ENCODE measurements around the gene CDK2AP2. TPM values are rescaled to one million over a fixed set of nuclear protein-coding genes. Genes with fewer than 3 reads are reported as not detected.
"Not testable (repeated sequence)": the region's sequence is repeated elsewhere in the genome, so short reads cannot be mapped to it uniquely, and the experiment has no call there.

The CDK2AP2 gene
- total RNA-seq, 2 experiments from 2014 or later: 95.2 to 104 TPM

GRCh38 chr11:67520856-67521824, 13.2 kb upstream of the CDK2AP2 start:
- no peaks in the 10 kb centered on the region for H3K36me3 Mint-ChIP-seq
- H3K27ac Mint-ChIP-seq: no peak overlapping the region
- H3K9me3 Mint-ChIP-seq (ENCODE audit: low read depth): no peaks in the 10 kb centered on the region
- no peaks in the 10 kb centered on the region for H3K4me1 Mint-ChIP-seq
- no peak overlapping the region for H3K4me3 Mint-ChIP-seq
- no peak for DNase-seq
- no peaks in the 10 kb centered on the region for H3K27me3 Mint-ChIP-seq
- no peak for ATAC-seq
- CTCF ChIA-PET: interaction anchor here (1.0 kb wide), 1 partner anchor 139 kb away, joined by 3 read pairs; no protein-coding TSS in a partner anchor

- H3K9me3 Mint-ChIP-seq (ENCODE audit: low read depth): no peaks in the 10 kb centered on the region
- H3K27me3 Mint-ChIP-seq: peaks cover under 1% of the 10 kb centered on the region
- CTCF ChIA-PET: no interaction called here
- DNase-seq (no peak), ATAC-seq (no peak)
- no peaks in the 10 kb centered on the region for H3K4me1 Mint-ChIP-seq
- no peak overlapping the region for H3K27ac Mint-ChIP-seq
- H3K4me3 Mint-ChIP-seq: no peak overlapping the region
- H3K36me3 Mint-ChIP-seq: no peaks in the 10 kb centered on the region
Observed at GRCh38 chr11:67519726-67520125, 11.8 kb upstream of the CDK2AP2 start.

- Mint-ChIP-seq H3K27me3 (peaks cover 9% of the 10 kb centered on the region), H3K4me3 (no peak overlapping the region), H3K36me3 (no peaks in the 10 kb centered on the region), H3K9me3 (ENCODE audit: low read depth) (no peaks in the 10 kb centered on the region), H3K4me1 (no peaks in the 10 kb centered on the region), H3K27ac (no peak overlapping the region)
- no peak for ATAC-seq
- CTCF ChIA-PET: no interaction called here
- DNase-seq: no peak
Observed at GRCh38 chr11:67517784-67518552, 10.0 kb upstream of the CDK2AP2 start.

GRCh38 chr11:67516806-67517205, 8.8 kb upstream of the CDK2AP2 start:
- Mint-ChIP-seq H3K4me3 (no peak overlapping the region), H3K27ac (no peak overlapping the region), H3K9me3 (ENCODE audit: low read depth) (no peaks in the 10 kb centered on the region), H3K4me1 (no peaks in the 10 kb centered on the region), H3K27me3 (peaks cover 15% of the 10 kb centered on the region), H3K36me3 (no peaks in the 10 kb centered on the region)
- ATAC-seq (no peak), DNase-seq (no peak)
- CTCF ChIA-PET: no interaction called here

GRCh38 chr11:67514116-67514515, 6.2 kb upstream of the CDK2AP2 start:
- Mint-ChIP-seq H3K36me3 (no peaks in the 10 kb centered on the region), H3K27me3 (peaks cover 23% of the 10 kb centered on the region), H3K4me3 (no peak overlapping the region), H3K27ac (no peak overlapping the region), H3K9me3 (ENCODE audit: low read depth) (no peaks in the 10 kb centered on the region), H3K4me1 (peaks cover 7% of the 10 kb centered on the region)
- ATAC-seq (no peak), DNase-seq (no peak)
- CTCF ChIA-PET: no interaction called here

GRCh38 chr11:67511558-67511957, 3.6 kb upstream of the CDK2AP2 start:
- CTCF ChIA-PET: interaction anchor here (1.3 to 1.7 kb wide), 2 partner anchors 137 to 155 kb away, joined by 4 read pairs; no protein-coding TSS in a partner anchor
- H3K27ac Mint-ChIP-seq: not testable (repeated sequence)

GRCh38 chr11:67510023-67510345, 2.0 kb upstream of the CDK2AP2 start:
- Mint-ChIP-seq H3K36me3 (peaks cover 9% of the 10 kb centered on the region), H3K9me3 (ENCODE audit: low read depth) (no peaks in the 10 kb centered on the region), H3K27ac (no peak overlapping the region), H3K4me1 (peaks cover 36% of the 10 kb centered on the region), H3K27me3 (peaks cover 23% of the 10 kb centered on the region), H3K4me3 (no peak overlapping the region)
- CTCF ChIA-PET: no interaction called here
- ATAC-seq (no peak), DNase-seq (no peak)

More at GRCh38 chr11:67511558-67511957, 3.6 kb upstream of the CDK2AP2 start:
- not testable (repeated sequence) for H3K9me3 Mint-ChIP-seq (ENCODE audit: low read depth); ATAC-seq; H3K4me3 Mint-ChIP-seq; DNase-seq; H3K36me3 Mint-ChIP-seq
- H3K27me3 Mint-ChIP-seq: peaks cover 23% of the 10 kb centered on the region
- peaks cover 24% of the 10 kb centered on the region for H3K4me1 Mint-ChIP-seq

GRCh38 chr11:67508486-67509121, 642 bp upstream of the CDK2AP2 start:
- ATAC-seq: peak; percentile 34
- Mint-ChIP-seq H3K27me3 (peaks cover 15% of the 10 kb centered on the region), H3K4me3 (peak overlapping the region; percentile 92), H3K27ac (peak overlapping the region; percentile 94), H3K9me3 (ENCODE audit: low read depth) (no peaks in the 10 kb centered on the region), H3K4me1 (peaks cover 39% of the 10 kb centered on the region), H3K36me3 (peaks cover 9% of the 10 kb centered on the region)
- peak; percentile 99 for DNase-seq
- CTCF ChIA-PET: interaction anchor here (0.7 to 1.5 kb wide), 7 partner anchors 21 to 163 kb away, joined by 3 to 5 read pairs (median 3); partner anchors contain the start of gene TMEM134

GRCh38 chr11:67507242-67507863, 609 bp downstream of the CDK2AP2 start:
- Mint-ChIP-seq H3K27ac (peak overlapping the region; percentile 94), H3K9me3 (ENCODE audit: low read depth) (no peaks in the 10 kb centered on the region), H3K27me3 (peaks cover 10% of the 10 kb centered on the region), H3K36me3 (peaks cover 13% of the 10 kb centered on the region), H3K4me1 (peaks cover 46% of the 10 kb centered on the region), H3K4me3 (peak overlapping the region; percentile 92)
- CTCF ChIA-PET: interaction anchor here (0.7 to 1.5 kb wide), 6 partner anchors 19 to 156 kb away, joined by 3 to 5 read pairs (median 3); partner anchors contain the start of gene TMEM134
- ATAC-seq (no peak), DNase-seq (no peak)

- no peaks in the 10 kb centered on the region for H3K9me3 Mint-ChIP-seq (ENCODE audit: low read depth)
- no peak for DNase-seq
- H3K4me1 Mint-ChIP-seq: peaks cover 46% of the 10 kb centered on the region
- H3K27ac Mint-ChIP-seq: peak overlapping the region; percentile 94
- no peak for ATAC-seq
- H3K36me3 Mint-ChIP-seq: peaks cover 15% of the 10 kb centered on the region
- H3K27me3 Mint-ChIP-seq: peaks cover 8% of the 10 kb centered on the region
- CTCF ChIA-PET: interaction anchor here (1.3 to 3.3 kb wide), 6 partner anchors 18 to 155 kb away, joined by 3 to 23 read pairs (median 8); partner anchors contain the start of genes PPP1CA, PTPRCAP, RAD9A and TBC1D10C
- H3K4me3 Mint-ChIP-seq: peak overlapping the region; percentile 92
Observed at GRCh38 chr11:67506426-67507051, 1.4 kb downstream of the CDK2AP2 start.

- DNase-seq (peak; percentile 93), ATAC-seq (peak; percentile 50)
- Mint-ChIP-seq H3K4me1 (peaks cover 51% of the 10 kb centered on the region), H3K36me3 (peaks cover 22% of the 10 kb centered on the region), H3K9me3 (ENCODE audit: low read depth) (no peaks in the 10 kb centered on the region), H3K4me3 (peak overlapping the region; percentile 92), H3K27ac (peak overlapping the region; percentile 94), H3K27me3 (peaks cover 2% of the 10 kb centered on the region)
- CTCF ChIA-PET: interaction anchor here (0.6 to 3.3 kb wide), 20 partner anchors 17 to 160 kb away, joined by 3 to 23 read pairs (median 3); partner anchors contain the start of genes CABP4, PPP1CA, PTPRCAP and RAD9A
Observed at GRCh38 chr11:67505605-67506396, 2.2 kb downstream of the CDK2AP2 start.
